ENCODE measurements around the gene UBXN2A. TPM values are rescaled to one million over a fixed set of nuclear protein-coding genes. Genes with fewer than 3 reads are reported as not detected.
"Not testable (repeated sequence)": the region's sequence is repeated elsewhere in the genome, so short reads cannot be mapped to it uniquely, and the experiment has no call there.

UBXN2A gene
- total RNA-seq, 1 donor from 2014 or later: 9.5 TPM

- peak; percentile 48 to 51 for DNase-seq (ENCODE audit: low read depth in 2 of 2)
Measured at GRCh38 chr2:23940718-23941620, 706 bp downstream of the UBXN2A start.

- DNase-seq (ENCODE audit: low read depth in 2 of 2): no peak
Measured at GRCh38 chr2:23941644-23942043, 1.4 kb downstream of the UBXN2A start.

- no peak for DNase-seq (ENCODE audit: low read depth in 2 of 2)
Measured at GRCh38 chr2:23943666-23944065, 3.4 kb downstream of the UBXN2A start.

- DNase-seq (ENCODE audit: low read depth in 2 of 2): no peak
Measured at GRCh38 chr2:23944527-23944926, 4.3 kb downstream of the UBXN2A start.

GRCh38 chr2:23944976-23945375 lies 4.7 kb downstream of the UBXN2A start:
- DNase-seq (ENCODE audit: low read depth in 2 of 2): no peak

- no peak for DNase-seq (ENCODE audit: low read depth in 2 of 2)
Measured at GRCh38 chr2:23947350-23947749, 7.1 kb downstream of the UBXN2A start.

GRCh38 chr2:23952558-23952957 lies 12.3 kb downstream of the UBXN2A start:
- DNase-seq (ENCODE audit: low read depth in 2 of 2): not testable (repeated sequence)

GRCh38 chr2:23953625-23954024 lies 13.4 kb downstream of the UBXN2A start:
- no peak for DNase-seq (ENCODE audit: low read depth in 2 of 2)

- no peak for DNase-seq (ENCODE audit: low read depth in 2 of 2)
Measured at GRCh38 chr2:23954325-23955014, 14.2 kb downstream of the UBXN2A start.

- DNase-seq (ENCODE audit: low read depth in 2 of 2): no peak
Measured at GRCh38 chr2:23967846-23968245, 27.6 kb downstream of the UBXN2A start.

GRCh38 chr2:23976883-23977282 lies 36.6 kb downstream of the UBXN2A start:
- no peak for DNase-seq (ENCODE audit: low read depth in 2 of 2)

GRCh38 chr2:23988371-23988770 lies 48.1 kb downstream of the UBXN2A start:
- DNase-seq (ENCODE audit: low read depth in 2 of 2): peak; percentile 28 to 52

GRCh38 chr2:23992931-23993330 lies 52.7 kb downstream of the UBXN2A start:
- no peak for DNase-seq (ENCODE audit: low read depth in 2 of 2)

GRCh38 chr2:23993736-23994269 lies 53.5 kb downstream of the UBXN2A start:
- no peak for DNase-seq (ENCODE audit: low read depth in 2 of 2)

GRCh38 chr2:23994567-23994966 lies 54.3 kb downstream of the UBXN2A start:
- DNase-seq (ENCODE audit: low read depth in 2 of 2): no peak

- DNase-seq (ENCODE audit: low read depth in 2 of 2): no peak
Measured at GRCh38 chr2:24007693-24008092, 67.4 kb downstream of the UBXN2A start.

GRCh38 chr2:24008672-24009366 lies 68.6 kb downstream of the UBXN2A start:
- no peak for DNase-seq (ENCODE audit: low read depth in 2 of 2)

GRCh38 chr2:24009367-24009679 lies 69.1 kb downstream of the UBXN2A start:
- DNase-seq (ENCODE audit: low read depth in 2 of 2): no peak

GRCh38 chr2:24009680-24010476 lies 69.6 kb downstream of the UBXN2A start, which contains the start of gene MFSD2B:
MFSD2B (plus strand) TSS chr2:24010085; CDS start chr2:24010097, 12 bp downstream.
- DNase-seq (ENCODE audit: low read depth in 2 of 2): peak in 1 of 2 donors; percentile 15

- no peak for DNase-seq (ENCODE audit: low read depth in 2 of 2)
Measured at GRCh38 chr2:24010477-24011249, 70.4 kb downstream of the UBXN2A start.
